ENCODE measurements around the gene EXOC7. TPM values are rescaled to one million over a fixed set of nuclear protein-coding genes. Genes with fewer than 3 reads are reported as not detected.

Gene EXOC7
- total RNA-seq, 2 experiments from 2014 or later, result 122 to 173 TPM

- H4K20me1 ChIP-seq (ENCODE audit: insufficient read depth, low read length), result no peaks in the 10 kb centered on the region
- H3K9me3 ChIP-seq (ENCODE audit: low read length), result no peaks in the 10 kb centered on the region
- no peak overlapping the region for H3K4me2 ChIP-seq (ENCODE audit: low read length)
- peaks cover 42% of the 10 kb centered on the region for H3K4me1 ChIP-seq (ENCODE audit: insufficient read depth, low read length, poor library complexity, severe bottlenecking)
- H3K79me2 ChIP-seq (ENCODE audit: insufficient read depth, low read depth, low read length), result no peaks in the 10 kb centered on the region
- H3K4me3 ChIP-seq (ENCODE audit: low read depth, low read length, poor library complexity, severe bottlenecking), result no peak overlapping the region
- H3K9me2 ChIP-seq (ENCODE audit: insufficient read depth, low read length), result no peaks in the 10 kb centered on the region
- BruUV-seq (replicated peaks), result no TSS peak
- H3K36me3 ChIP-seq (ENCODE audit: insufficient read depth, low read length), result no peaks in the 10 kb centered on the region
- no peak overlapping the region for H3K27ac ChIP-seq (ENCODE audit: low read depth, low read length, poor library complexity, severe bottlenecking)
- POLR2A ChIA-PET, result no interaction called here
- no peak for TF ChIP-seq CTCF (conservative IDR thresholded peaks at IDR 0.05; ENCODE audit: low read length)
- TF ChIP-seq EZH2phosphoT487 (IDR thresholded peaks at IDR 0.05; ENCODE audit: borderline replicate concordance, low read depth, low read length), result no peak
- DNase-seq (ENCODE audit: low spot score), result no peak
- no peak overlapping the region for H2AFZ ChIP-seq (ENCODE audit: low read length)
- intact Hi-C loops (cut with micrococcal nuclease; ENCODE audit: unreplicated experiment), result no loop called here
- CTCF ChIA-PET (ENCODE audit: unreplicated experiment), result no interaction called here
These were observed 34.0 kb upstream of the EXOC7 start for GRCh38 chr17:76137351-76138233.

GRCh38 chr17:76137001-76137350 is 33.4 kb upstream of the EXOC7 start:
- no peak for DNase-seq (ENCODE audit: low spot score)
- CTCF ChIA-PET (ENCODE audit: unreplicated experiment), result no interaction called here
- POLR2A ChIA-PET, result no interaction called here

More at GRCh38 chr17:76137001-76137350, 33.4 kb upstream of the EXOC7 start:
- Histone ChIP-seq H3K27ac (ENCODE audit: low read depth, low read length, poor library complexity, severe bottlenecking) (no peak overlapping the region), H3K4me1 (ENCODE audit: insufficient read depth, low read length, poor library complexity, severe bottlenecking) (peaks cover 36% of the 10 kb centered on the region), H3K9me3 (ENCODE audit: low read length) (no peaks in the 10 kb centered on the region), H3K9me2 (ENCODE audit: insufficient read depth, low read length) (no peaks in the 10 kb centered on the region), H3K79me2 (ENCODE audit: insufficient read depth, low read depth, low read length) (no peaks in the 10 kb centered on the region), H3K36me3 (ENCODE audit: insufficient read depth, low read length) (no peaks in the 10 kb centered on the region), H3K4me2 (ENCODE audit: low read length) (no peak overlapping the region), H3K4me3 (ENCODE audit: low read depth, low read length, poor library complexity, severe bottlenecking) (no peak overlapping the region), H2AFZ (ENCODE audit: low read length) (no peak overlapping the region), H4K20me1 (ENCODE audit: insufficient read depth, low read length) (no peaks in the 10 kb centered on the region)
- intact Hi-C loops (cut with micrococcal nuclease; ENCODE audit: unreplicated experiment), result no loop called here
- BruUV-seq (replicated peaks), result no TSS peak
- TF ChIP-seq CTCF (conservative IDR thresholded peaks at IDR 0.05; ENCODE audit: low read length) (no peak), EZH2phosphoT487 (IDR thresholded peaks at IDR 0.05; ENCODE audit: borderline replicate concordance, low read depth, low read length) (no peak)

All from OCI-LY7 (cell line).